GM21717 (cell line): Measurements from ENCODE around the gene OR2AT4.

Source experiments
- ATAC-seq: cut with Tn5 transposase; IDR thresholded peaks from one replicate; pipeline ENCODE4 v1.9.1; 2021; ENCODE audit warnings: mild to moderate bottlenecking, moderate library complexity; ENCODE audit not compliant: unreplicated experiment

Gene OR2AT4

GRCh38 chr11:75031771-75032549 is 64.7 kb downstream of the OR2AT4 start:
- no peak for ATAC-seq
